Neuronal stem cell (in vitro differentiated cells): Measurements from ENCODE around the gene PHC2.

Experiments used
- DNase-seq: peaks from one replicate; pipeline ENCODE4 v3.0.0-alpha.2; 2013; ENCODE audit warnings: low spot score
- H2AFZ ChIP-seq: one replicate; pipeline ENCODE4 v1.6.1; 2013; ENCODE audit warnings: mild to moderate bottlenecking, low read length, inconsistent platforms
- H2AK5ac ChIP-seq: 2 replicates; pipeline ENCODE4 v1.6.1; 2013; ENCODE audit warnings: low read depth, mild to moderate bottlenecking, inconsistent platforms, low read length, moderate library complexity, mixed read lengths
- H2BK120ac ChIP-seq: 2 replicates; pipeline ENCODE4 v1.6.1; 2013; ENCODE audit warnings: low read depth, mild to moderate bottlenecking, inconsistent platforms, low read length, moderate library complexity, mixed read lengths
- H2BK12ac ChIP-seq: one replicate; pipeline ENCODE4 v1.6.1; 2013; ENCODE audit warnings: low read length, inconsistent platforms
- H2BK15ac ChIP-seq: 2 replicates; pipeline ENCODE4 v1.6.1; 2013; ENCODE audit warnings: mild to moderate bottlenecking, low read length, inconsistent platforms, mixed read lengths
- H2BK5ac ChIP-seq: one replicate; pipeline ENCODE4 v1.6.1; 2013; ENCODE audit warnings: inconsistent platforms, mild to moderate bottlenecking, low read length, moderate library complexity
- H3K14ac ChIP-seq: one replicate; pipeline ENCODE4 v1.6.1; 2013; ENCODE audit warnings: low read length, inconsistent platforms
- H3K18ac ChIP-seq: 2 replicates; pipeline ENCODE4 v1.6.1; 2013; ENCODE audit warnings: low read length, inconsistent platforms
- H3K23ac ChIP-seq: 2 replicates; pipeline ENCODE4 v1.6.1; 2013; ENCODE audit warnings: low read depth, mild to moderate bottlenecking, mixed read lengths, low read length, inconsistent platforms; ENCODE audit not compliant: poor library complexity
- H3K27ac ChIP-seq: replicated peaks from 3 replicates; pipeline ENCODE4 v1.5.1; 2013; ENCODE audit warnings: low read length, inconsistent platforms
- H3K27me3 ChIP-seq, 3 experiments: 2 replicates each; pipeline ENCODE4 v1.6.1; 2013; ENCODE audit warnings: low read length in 3 of 3, mild to moderate bottlenecking in 2 of 3, inconsistent platforms in 1 of 3, low read depth in 1 of 3, mixed read lengths in 1 of 3, moderate library complexity in 1 of 3; ENCODE audit not compliant: control insufficient read depth in 3 of 3, insufficient read depth in 3 of 3
- H3K36me3 ChIP-seq, 2 donors: replicated peaks in 1 of 2; 2 replicates each; pipeline ENCODE4 v1.6.1; 2013; ENCODE audit warnings: low read length in 2 of 2; ENCODE audit not compliant: control insufficient read depth in 2 of 2, insufficient read depth in 2 of 2
- H3K4ac ChIP-seq: 2 replicates; pipeline ENCODE4 v1.6.1; 2013; ENCODE audit warnings: inconsistent platforms, mild to moderate bottlenecking, low read length, moderate library complexity
- H3K4me1 ChIP-seq, 2 donors: 1 replicate in 1 of 2; 2 replicates in 1 of 2; pipeline ENCODE4 v1.6.1; 2013; ENCODE audit warnings: low read length in 2 of 2, low read depth in 1 of 2; ENCODE audit not compliant: control insufficient read depth in 2 of 2, insufficient read depth in 1 of 2
- H3K4me2 ChIP-seq: one replicate; pipeline ENCODE4 v1.6.1; 2013; ENCODE audit warnings: mild to moderate bottlenecking, low read length, inconsistent platforms; ENCODE audit not compliant: insufficient read depth, poor library complexity, severe bottlenecking
- H3K4me3 ChIP-seq, 2 donors: 2 replicates each; pipeline ENCODE4 v1.5.1; 2013; ENCODE audit warnings: low read length in 2 of 2, mild to moderate bottlenecking in 2 of 2, inconsistent platforms in 1 of 2, moderate library complexity in 1 of 2
- H3K79me1 ChIP-seq: one replicate; pipeline ENCODE4 v1.6.1; 2013; ENCODE audit warnings: low read depth, mild to moderate bottlenecking, inconsistent platforms, low read length, moderate library complexity
- H3K9ac ChIP-seq: one replicate; pipeline ENCODE4 v1.6.1; 2013; ENCODE audit warnings: mild to moderate bottlenecking, low read depth, low read length, inconsistent platforms; ENCODE audit not compliant: poor library complexity
- H3K9me3 ChIP-seq, 2 donors: replicated peaks in 1 of 2; 2 replicates each; pipeline versions ENCODE3 to v1.6.1; 2013; ENCODE audit warnings: low read length in 2 of 2, mild to moderate bottlenecking in 2 of 2, inconsistent platforms in 1 of 2, low read depth in 1 of 2, mixed read lengths in 1 of 2, moderate library complexity in 1 of 2; ENCODE audit not compliant: control insufficient read depth in 2 of 2, insufficient read depth in 1 of 2
- H4K8ac ChIP-seq: one replicate; pipeline ENCODE4 v1.6.1; 2013; ENCODE audit warnings: low read depth, mild to moderate bottlenecking, inconsistent platforms, low read length, moderate library complexity
- H4K91ac ChIP-seq: one replicate; pipeline ENCODE4 v1.6.1; 2013; ENCODE audit warnings: low read length, low read depth, mild to moderate bottlenecking, inconsistent platforms; ENCODE audit not compliant: poor library complexity
- WGBS, 2 donors: extraction: QIAGEN DNeasy Blood & Tissue Kit; methylation state at CpG; one replicate each; pipeline ENCODE4 v1.1.7; 2013; ENCODE audit warnings: missing lambda C conversion rate in 2 of 2, mixed read lengths in 1 of 2; ENCODE audit not compliant: insufficient read length in 2 of 2, insufficient replicate concordance in 1 of 2; ENCODE audit errors: extremely low coverage in 2 of 2; 5-methylcytosine and 5-hydroxymethylcytosine counted together

Gene PHC2

GRCh38 chr1:33317354-33317753, 113.5 kb downstream of the PHC2 start:
- Histone ChIP-seq H2BK120ac (no peak overlapping the region), H2AK5ac (no peak overlapping the region), H3K4me2 (no peak overlapping the region), H4K91ac (no peak overlapping the region), H3K9me3 (peaks cover 0 to 2% of the 10 kb centered on the region in 2 donors), H3K4me1 (peaks cover 6 to 7% of the 10 kb centered on the region in 2 donors), H3K18ac (no peak overlapping the region), H3K14ac (no peak overlapping the region), H4K8ac (no peak overlapping the region), H3K4ac (no peak overlapping the region), H3K23ac (no peak overlapping the region), H3K4me3 (peak overlapping the region in 1 of 2 donors; percentile 42), H3K27ac (no peak overlapping the region), H2BK15ac (no peak overlapping the region), H2AFZ (no peak overlapping the region), H3K27me3 (no peaks in the 10 kb centered on the region), H2BK12ac (no peak overlapping the region), H2BK5ac (no peak overlapping the region), H3K36me3 (peaks cover 2 to 10% of the 10 kb centered on the region in 2 donors), H3K79me1 (peaks cover 2% of the 10 kb centered on the region), H3K9ac (no peak overlapping the region)
- WGBS, 2 donors, result no CpG with 5 or more reads among the region's 1 CpG
- no peak for DNase-seq

GRCh38 chr1:33316601-33317000, 114.3 kb downstream of the PHC2 start:
- H3K14ac ChIP-seq, result no peak overlapping the region
- no CpG with 5 or more reads among the region's 2 CpGs for WGBS, 2 donors
- peak overlapping the region; percentile 37 for H3K23ac ChIP-seq
- no peak overlapping the region for H2BK120ac ChIP-seq
- no peak overlapping the region for H2BK5ac ChIP-seq
- H3K18ac ChIP-seq, result no peak overlapping the region
- H2BK15ac ChIP-seq, result no peak overlapping the region
- H4K91ac ChIP-seq, result no peak overlapping the region
- peaks cover 2% of the 10 kb centered on the region for H3K79me1 ChIP-seq
- H2AFZ ChIP-seq, result no peak overlapping the region
- H3K36me3 ChIP-seq, result peaks cover 2 to 5% of the 10 kb centered on the region in 2 donors
- peaks cover 0 to 2% of the 10 kb centered on the region in 2 donors for H3K9me3 ChIP-seq
- peak overlapping the region; percentile 65 for H2AK5ac ChIP-seq
- peaks cover 6 to 7% of the 10 kb centered on the region in 2 donors for H3K4me1 ChIP-seq
- peak overlapping the region; percentile 63 for H3K9ac ChIP-seq
- no peak overlapping the region for H3K4me3 ChIP-seq
- peak overlapping the region; percentile 43 for H2BK12ac ChIP-seq
- H3K27ac ChIP-seq, result no peak overlapping the region
- H3K4me2 ChIP-seq, result no peak overlapping the region
- no peak for DNase-seq
- H3K4ac ChIP-seq, result no peak overlapping the region
- H3K27me3 ChIP-seq, result no peaks in the 10 kb centered on the region
- H4K8ac ChIP-seq, result no peak overlapping the region

GRCh38 chr1:33314416-33314815, 116.5 kb downstream of the PHC2 start:
- peak overlapping the region; percentile 86 for H3K14ac ChIP-seq
- WGBS, 2 donors, result no CpG with 5 or more reads among the region's 9 CpGs
- H2BK15ac ChIP-seq, result peak overlapping the region; percentile 88
- no peak overlapping the region for H2AFZ ChIP-seq
- H3K27ac ChIP-seq, result no peak overlapping the region
- no peak for DNase-seq
- H4K91ac ChIP-seq, result no peak overlapping the region
- no peak overlapping the region for H3K4me3 ChIP-seq
- no peaks in the 10 kb centered on the region for H3K27me3 ChIP-seq
- no peak overlapping the region for H2BK120ac ChIP-seq
- peak overlapping the region; percentile 60 for H3K23ac ChIP-seq
- H3K79me1 ChIP-seq, result peaks cover 2% of the 10 kb centered on the region
- peak overlapping the region; percentile 69 for H3K4ac ChIP-seq
- no peak overlapping the region for H3K4me2 ChIP-seq
- peak overlapping the region; percentile 93 for H2AK5ac ChIP-seq
- H2BK5ac ChIP-seq, result peak overlapping the region; percentile 30
- peak overlapping the region; percentile 75 for H2BK12ac ChIP-seq
- peaks cover 0 to 4% of the 10 kb centered on the region in 2 donors for H3K9me3 ChIP-seq
- H3K36me3 ChIP-seq, result no peaks in the 10 kb centered on the region
- peak overlapping the region; percentile 30 for H3K9ac ChIP-seq
- H3K4me1 ChIP-seq, result peaks cover 5 to 6% of the 10 kb centered on the region in 2 donors
- no peak overlapping the region for H4K8ac ChIP-seq
- peak overlapping the region; percentile 90 for H3K18ac ChIP-seq

DNA sequence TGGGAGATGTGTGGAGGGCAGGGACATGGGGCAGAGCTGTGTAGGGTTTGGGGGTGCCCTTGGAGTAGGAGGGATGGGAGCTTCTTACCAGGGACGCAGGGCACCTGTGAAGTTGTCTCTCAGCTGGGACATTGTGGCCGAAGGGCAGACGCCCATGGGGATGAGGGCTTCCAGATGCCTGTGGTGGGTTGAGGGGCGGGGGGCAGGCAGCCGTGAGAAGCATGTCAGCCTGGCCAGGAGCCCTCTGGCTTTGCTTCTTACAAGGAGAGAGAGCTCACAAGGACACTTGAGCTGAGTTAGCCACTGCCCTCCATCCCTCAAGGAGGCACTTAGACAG, 118.5 kb downstream of the PHC2 start:
- H2AK5ac ChIP-seq, result peak overlapping the region; percentile 92
- no peak overlapping the region for H2AFZ ChIP-seq
- peak overlapping the region; percentile 70 for H3K18ac ChIP-seq
- H3K4me1 ChIP-seq, result peaks cover 0 to 2% of the 10 kb centered on the region in 2 donors
- H3K4ac ChIP-seq, result no peak overlapping the region
- H4K91ac ChIP-seq, result no peak overlapping the region
- no peak overlapping the region for H4K8ac ChIP-seq
- H3K27me3 ChIP-seq, result no peaks in the 10 kb centered on the region
- H3K4me2 ChIP-seq, result no peak overlapping the region
- H3K9me3 ChIP-seq, result peaks cover 0 to 6% of the 10 kb centered on the region in 2 donors
- peak overlapping the region; percentile 84 for H2BK12ac ChIP-seq
- peaks cover 2% of the 10 kb centered on the region for H3K79me1 ChIP-seq
- peak overlapping the region; percentile 82 for H3K14ac ChIP-seq
- H2BK15ac ChIP-seq, result peak overlapping the region; percentile 87
- peak overlapping the region; percentile 44 for H3K9ac ChIP-seq
- no peak overlapping the region for H3K4me3 ChIP-seq
- DNase-seq, result no peak
- no CpG with 5 or more reads among the region's 5 CpGs for WGBS, 2 donors
- no peak overlapping the region for H2BK120ac ChIP-seq
- peak overlapping the region; percentile 43 for H3K23ac ChIP-seq
- peak overlapping the region; percentile 94 for H2BK5ac ChIP-seq
- H3K36me3 ChIP-seq, result no peaks in the 10 kb centered on the region
- no peak overlapping the region for H3K27ac ChIP-seq
